GM06990 (cell line): ENCODE measurements around the gene NUCB2.

Experiments used
- DNase-seq: peaks from one replicate; pipeline ENCODE4 v3.0.0-alpha.2; 2011; ENCODE audit not compliant: insufficient read length; ENCODE audit errors: extremely low read depth
- H3K27me3 ChIP-seq: replicated peaks from 2 replicates; pipeline ENCODE4 v1.6.0; 2011; ENCODE audit warnings: low read length; ENCODE audit not compliant: control insufficient read depth, insufficient read depth
- H3K36me3 ChIP-seq: 2 replicates; pipeline ENCODE4 v1.5.1; 2011; ENCODE audit warnings: low read length; ENCODE audit not compliant: control insufficient read depth, insufficient read depth
- H3K4me3 ChIP-seq: replicated peaks from 2 replicates; pipeline ENCODE4 v1.5.1; 2011; ENCODE audit warnings: low read depth, mild to moderate bottlenecking, control low read depth, low read length
- CTCF ChIP-seq: IDR thresholded peaks from 2 replicates; pipeline ENCODE4 v1.5.1; 2011; ENCODE audit warnings: low read length, control low read depth, mild to moderate bottlenecking, inconsistent platforms; ENCODE audit not compliant: insufficient read depth, poor library complexity, severe bottlenecking

The NUCB2 gene

DNA sequence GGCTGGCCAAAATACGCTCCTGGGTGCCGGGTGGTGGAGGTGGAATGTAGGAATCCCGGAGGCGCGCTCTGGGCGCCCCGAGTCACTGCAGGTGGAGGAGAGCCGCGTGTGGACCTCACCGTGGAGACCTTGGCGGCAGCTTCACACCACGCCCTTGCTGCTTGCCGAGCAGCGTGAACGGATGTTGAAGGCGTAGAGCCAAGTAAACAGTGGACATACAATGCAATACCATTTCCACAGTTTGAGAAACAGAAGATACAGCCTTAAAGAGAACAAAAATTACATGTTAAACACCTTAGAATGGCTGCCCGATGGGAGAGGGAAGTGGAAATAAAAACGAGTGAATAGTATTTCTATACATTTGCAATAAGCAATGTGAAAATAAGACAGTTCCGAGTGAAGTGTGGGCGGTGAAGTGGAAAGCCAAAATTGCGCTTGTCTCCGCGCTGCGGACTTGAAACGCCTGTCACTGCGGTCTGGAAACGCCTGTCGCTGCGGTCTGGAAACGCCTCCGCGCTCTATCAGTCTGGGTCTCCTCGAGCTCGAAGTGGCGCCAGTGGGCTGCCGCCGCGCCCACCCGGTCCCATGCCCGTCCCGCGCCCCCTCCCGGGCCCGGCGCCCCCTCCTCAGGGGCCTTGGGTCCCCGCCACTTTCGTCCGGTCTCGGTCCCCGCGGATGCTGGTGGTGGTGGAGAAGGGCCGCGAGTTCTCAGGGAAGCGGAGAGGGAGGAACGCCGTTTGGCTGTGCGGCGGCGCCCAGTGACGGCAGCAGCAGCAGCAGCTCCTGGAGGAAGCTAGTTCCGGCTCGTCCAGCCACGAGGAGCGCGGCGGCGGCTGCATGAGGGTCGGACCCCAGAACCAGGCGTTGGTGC is 76.6 kb downstream of the NUCB2 start:
- Histone ChIP-seq H3K4me3 (peak overlapping the region; percentile 62), H3K27me3 (no peaks in the 10 kb centered on the region; the same call in 1 of the 2 replicates), H3K36me3 (no peaks in the 10 kb centered on the region)
- TF ChIP-seq CTCF = peak; percentile 5
- DNase-seq = peak; percentile 39

GRCh38 chr11:17353821-17354600 is 77.5 kb downstream of the NUCB2 start:
- H3K4me3 ChIP-seq = peak overlapping the region; percentile 62

GRCh38 chr11:17354601-17354991 is 78.1 kb downstream of the NUCB2 start:
- H3K4me3 ChIP-seq = no peak overlapping the region
- TF ChIP-seq CTCF = peak; percentile 63
- H3K36me3 ChIP-seq = no peaks in the 10 kb centered on the region
- no peak for DNase-seq
- H3K27me3 ChIP-seq = no peaks in the 10 kb centered on the region; the same call in 1 of the 2 replicates

More at GRCh38 chr11:17353821-17354600, 77.5 kb downstream of the NUCB2 start:
- no peaks in the 10 kb centered on the region for H3K36me3 ChIP-seq
- no peak for DNase-seq
- no peak for TF ChIP-seq CTCF
- no peaks in the 10 kb centered on the region; the same call in 1 of the 2 replicates for H3K27me3 ChIP-seq

GRCh38 chr11:17366495-17366894 is 90.0 kb downstream of the NUCB2 start:
- TF ChIP-seq CTCF = no peak
- no peak for DNase-seq
- Histone ChIP-seq H3K27me3 (no peaks in the 10 kb centered on the region), H3K36me3 (no peaks in the 10 kb centered on the region), H3K4me3 (no peak overlapping the region)

GRCh38 chr11:17368551-17368950 is 92.0 kb downstream of the NUCB2 start:
- Histone ChIP-seq H3K27me3 (no peaks in the 10 kb centered on the region), H3K36me3 (no peaks in the 10 kb centered on the region), H3K4me3 (no peak overlapping the region)
- TF ChIP-seq CTCF = no peak
- no peak for DNase-seq
